Gastroesophageal sphincter (tissue), 4 donors: ENCODE data around the gene TMEM82. TPM values are rescaled to one million over a fixed set of nuclear protein-coding genes. Genes with fewer than 3 reads are reported as not detected.

Source experiments
- ATAC-seq: fragments of 150-250 bp; one replicate; pipeline ENCODE4 v1.9.1; 2016; ENCODE audit warnings: mild to moderate bottlenecking, moderate library complexity
- H3K27ac ChIP-seq, 4 donors: fragments of 200-600 bp; sonication (generic) in 3 of 4; 1 replicate in 3 of 4; 2 replicates in 1 of 4; pipeline ENCODE4 v1.5.1; 2016 to 2019
- H3K27me3 ChIP-seq: fragments of 200-600 bp; sonication (generic); one replicate; pipeline ENCODE4 v1.5.1; 2019
- H3K36me3 ChIP-seq, 2 donors: fragments of 200-600 bp; sonication (generic); one replicate each; pipeline ENCODE4 v1.5.1; 2019; ENCODE audit warnings: control low read depth in 1 of 2
- H3K4me1 ChIP-seq, 3 donors: fragments of 200-600 bp; sonication (generic); 1 replicate in 2 of 3; 2 replicates in 1 of 3; pipeline ENCODE4 v1.5.1; 2016 to 2019; ENCODE audit warnings: control low read depth in 2 of 3
- H3K4me3 ChIP-seq, 2 donors: fragments of 200-600 bp; sonication (generic); one replicate each; pipeline ENCODE4 v1.5.1; 2019; ENCODE audit warnings: mild to moderate bottlenecking in 1 of 2, moderate library complexity in 1 of 2
- H3K9me3 ChIP-seq, 3 donors: fragments of 200-600 bp; sonication (generic); one replicate each; pipeline ENCODE4 v1.5.1; 2017 to 2019; ENCODE audit warnings: control low read depth in 2 of 3
- CTCF ChIP-seq, 4 experiments: fragments of 200-600 bp in 2 of 4; fragments of 450-650 bp in 2 of 4; sonication (generic) in 1 of 4; IDR thresholded peaks; one replicate each; pipeline ENCODE4 v1.5.1; 2017 to 2019; ENCODE audit warnings: antibody characterized with exemption in 4 of 4, mild to moderate bottlenecking in 2 of 4, moderate library complexity in 2 of 4
- EP300 ChIP-seq: sonication (generic); formaldehyde crosslinking; IDR thresholded peaks from one replicate; pipeline ENCODE4 v1.6.1; 2017; ENCODE audit warnings: antibody characterized with exemption, mild to moderate bottlenecking
- POLR2A ChIP-seq, 2 donors: fragments of 450-650 bp; IDR thresholded peaks; one replicate each; pipeline ENCODE4 v1.6.1; 2017; ENCODE audit warnings: antibody characterized with exemption in 2 of 2, mild to moderate bottlenecking in 2 of 2, moderate library complexity in 1 of 2
- POLR2AphosphoS5 ChIP-seq: sonication (generic); formaldehyde crosslinking; IDR thresholded peaks from one replicate; pipeline ENCODE4 v1.6.1; 2017; ENCODE audit warnings: antibody characterized with exemption
- WGBS, 2 donors: methylation state at CpG; one replicate each; pipeline ENCODE4 v1.1.5; 2018; ENCODE audit warnings: low coverage in 1 of 2; 5-methylcytosine and 5-hydroxymethylcytosine counted together
- total RNA-seq, 4 donors: library from RNA; depleted of rRNA; stranded (reverse); fragments of >200 nt; gene quantifications; one replicate each; pipeline ENCODE4 v1.1.0, GENCODE V29; 2016

TMEM82 gene
- total RNA-seq, 4 donors from 2014 or later: not detected

GRCh38 chr1:15757575-15758342, 15.5 kb downstream of the TMEM82 start:
- ATAC-seq: no peak
- Histone ChIP-seq H3K4me3 (peak overlapping the region; percentile 58 to 75), H3K27ac (peak overlapping the region in 3 of 4 donors; percentile 77 to 88 (median 81)), H3K9me3 (no peaks in the 10 kb centered on the region), H3K36me3 (no peaks in the 10 kb centered on the region), H3K27me3 (peaks cover 16% of the 10 kb centered on the region), H3K4me1 (peaks cover 0 to 70% (median 28%) of the 10 kb centered on the region in 3 donors)
- 0 to 43% methylated on average over 1 to 3 of the region's 24 CpGs for WGBS, 2 donors
- TF ChIP-seq POLR2A (IDR thresholded peaks at IDR 0.05) (no peak), EP300 (no peak), POLR2AphosphoS5 (no peak), CTCF (IDR thresholded peaks at IDR 0.05) (no peak)

DNA sequence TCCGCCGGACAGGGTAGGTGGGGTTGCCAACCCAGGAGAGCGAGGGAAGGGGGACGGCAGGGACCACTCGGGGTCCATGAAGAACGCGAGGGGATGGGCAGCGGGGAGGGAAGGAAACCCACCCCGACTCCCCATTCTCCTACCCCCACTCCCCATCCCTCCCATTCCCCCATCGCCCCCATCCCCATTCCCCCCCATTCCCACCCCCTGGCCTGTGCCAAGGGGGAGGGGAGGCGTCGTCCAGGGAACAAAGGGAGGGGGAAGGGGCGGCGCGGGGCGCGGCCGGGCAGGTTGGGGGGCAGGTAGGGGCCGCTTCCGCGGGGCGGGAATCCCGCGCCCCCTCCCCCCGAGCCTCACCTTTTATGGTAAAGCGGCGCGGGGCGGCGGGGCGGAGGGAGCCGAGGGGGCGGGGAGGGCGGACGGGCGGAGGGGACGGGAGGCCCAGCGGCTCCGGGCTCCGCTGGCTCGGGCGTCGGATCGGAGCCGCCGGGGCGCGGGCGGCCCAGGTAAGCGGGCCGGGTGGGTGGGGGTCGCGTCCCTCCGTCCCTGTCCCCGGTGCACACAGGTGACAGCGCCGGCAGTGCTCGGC, 16.1 kb downstream of the TMEM82 start, which contains the start of gene FBLIM1:
Gene FBLIM1 (plus strand): TSS at position 453 of the 589 bp plus-strand sequence. CDS start 6,189 bp downstream, outside the sequence.
- Histone ChIP-seq H3K9me3 (no peaks in the 10 kb centered on the region), H3K36me3 (no peaks in the 10 kb centered on the region), H3K27me3 (peaks cover 16% of the 10 kb centered on the region), H3K27ac (peak within 1 kb of the TSS; percentile 19 to 88 (median 79)), H3K4me1 (peaks cover 0 to 71% (median 28%) of the 10 kb centered on the region in 3 donors), H3K4me3 (peak within 1 kb of the TSS; percentile 58 to 75)
- peak; percentile 31 for ATAC-seq
- TF ChIP-seq CTCF (IDR thresholded peaks at IDR 0.05): no peak
- TF ChIP-seq POLR2A (IDR thresholded peaks at IDR 0.05): no peak
- no peak for TF ChIP-seq POLR2AphosphoS5
- 3% methylated on average over 6 of the region's 58 CpGs; no CpG with 5 or more reads in 1 of the 2 donors for WGBS, 2 donors

DNA sequence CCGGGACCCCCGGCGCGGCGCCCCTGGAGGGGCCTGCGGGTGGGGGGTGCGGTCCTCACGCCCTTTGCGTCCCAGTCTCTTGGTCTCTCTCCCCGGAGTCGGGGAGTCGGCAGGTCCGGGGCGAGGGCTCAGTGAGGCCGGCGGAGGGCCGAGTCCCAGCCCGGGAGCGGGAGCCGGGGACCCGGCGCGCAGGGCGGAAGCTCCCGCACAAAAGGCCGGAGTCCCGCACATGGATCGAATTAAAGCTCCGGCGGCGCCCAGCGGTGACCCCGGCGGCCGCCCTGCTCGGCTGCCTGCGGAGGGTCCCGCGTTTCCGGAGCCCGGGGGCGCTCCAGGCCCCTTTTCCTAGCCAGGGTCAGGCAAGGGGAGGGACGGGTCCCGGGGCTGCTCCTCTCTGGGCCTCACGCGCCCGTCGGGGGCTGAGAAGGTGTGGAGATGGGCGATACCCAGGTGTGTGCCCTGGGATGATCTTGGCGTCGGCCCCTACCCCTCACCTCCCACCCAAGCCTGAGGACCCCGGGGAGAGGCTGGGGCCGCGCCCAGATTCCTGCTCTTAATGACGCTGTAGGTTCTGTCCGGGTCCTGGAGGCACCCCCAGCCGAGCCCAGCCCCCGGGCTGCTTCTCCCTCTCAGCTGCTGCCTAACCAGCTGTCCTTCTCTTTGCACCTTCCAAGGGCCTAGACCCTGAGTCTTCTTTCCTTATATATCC, 16.8 kb downstream of the TMEM82 start:
- Histone ChIP-seq H3K4me1 (peaks cover 0 to 77% (median 28%) of the 10 kb centered on the region in 3 donors), H3K4me3 (peak overlapping the region; percentile 58 to 75), H3K36me3 (no peaks in the 10 kb centered on the region), H3K27ac (peak overlapping the region; percentile 19 to 88 (median 79)), H3K27me3 (peaks cover 16% of the 10 kb centered on the region), H3K9me3 (no peaks in the 10 kb centered on the region)
- WGBS, 2 donors: 0 to 13% methylated on average over 1 to 4 of the region's 58 CpGs
- no peak for TF ChIP-seq POLR2A (IDR thresholded peaks at IDR 0.05)
- TF ChIP-seq CTCF (IDR thresholded peaks at IDR 0.05): peak in 1 of 4 experiments; percentile 7
- ATAC-seq: peak; percentile 46

- 3% methylated on average over 6 of the region's 12 CpGs; no CpG with 5 or more reads in 1 of the 2 donors for WGBS, 2 donors
- peaks cover 0 to 15% of the 10 kb centered on the region in 2 donors for H3K36me3 ChIP-seq
- no peaks in the 10 kb centered on the region for H3K9me3 ChIP-seq
- H3K27me3 ChIP-seq: peaks cover 16% of the 10 kb centered on the region
- ATAC-seq: peak; percentile 24
- H3K27ac ChIP-seq: peak overlapping the region; percentile 15 to 77 (median 65)
- peaks cover 0 to 89% (median 28%) of the 10 kb centered on the region in 3 donors for H3K4me1 ChIP-seq
- TF ChIP-seq EP300: no peak
- no peak for TF ChIP-seq CTCF (IDR thresholded peaks at IDR 0.05)
- peak; percentile 17 for TF ChIP-seq POLR2AphosphoS5
- H3K4me3 ChIP-seq: peak overlapping the region in 1 of 2 donors; percentile 75
These were observed 18.4 kb downstream of the TMEM82 start for GRCh38 chr1:15760520-15761211.
